22Rv1 (cell line): ENCODE results near the gene PACSIN3.

ENCODE experiments used
- H3K27ac ChIP-seq: fragments of 450-650 bp; 2 replicates; pipeline ENCODE4 v1.5.1; 2017
- CTCF ChIP-seq: fragments of 450-650 bp; IDR thresholded peaks from 2 replicates; pipeline ENCODE4 v1.5.1; 2017; ENCODE audit warnings: mild to moderate bottlenecking
- ZFX ChIP-seq: fragments of 450-650 bp; IDR thresholded peaks from 2 replicates; pipeline ENCODE4 v1.6.1; 2017; ENCODE audit warnings: antibody characterized with exemption, borderline replicate concordance

PACSIN3 gene

GRCh38 chr11:47163193-47163592 is 23.0 kb downstream of the PACSIN3 start:
- TF ChIP-seq CTCF (no peak), ZFX (no peak)
- peak overlapping the region; percentile 20; the same call in 1 of the 2 replicates for H3K27ac ChIP-seq

- TF ChIP-seq CTCF (no peak), ZFX (no peak)
- H3K27ac ChIP-seq = peak overlapping the region; percentile 20; the same call in 1 of the 2 replicates
Observed at GRCh38 chr11:47162426-47162825, 23.8 kb downstream of the PACSIN3 start.

- no peak for TF ChIP-seq ZFX
- no peak for TF ChIP-seq CTCF
- H3K27ac ChIP-seq = peak overlapping the region; percentile 20; the same call in 1 of the 2 replicates
Observed at GRCh38 chr11:47161890-47162289, 24.3 kb downstream of the PACSIN3 start.

GRCh38 chr11:47161134-47161854 is 24.9 kb downstream of the PACSIN3 start:
- 0 out of 2 replicates have a peak overlapping the region, but pooled peaks have one; percentile 8 for H3K27ac ChIP-seq

GRCh38 chr11:47160753-47161133 is 25.5 kb downstream of the PACSIN3 start:
- H3K27ac ChIP-seq = 0 out of 2 replicates have a peak overlapping the region, but pooled peaks have one; percentile 8
- TF ChIP-seq CTCF (no peak), ZFX (no peak)

More at GRCh38 chr11:47161134-47161854, 24.9 kb downstream of the PACSIN3 start:
- TF ChIP-seq ZFX = no peak
- peak; percentile 82 for TF ChIP-seq CTCF

- TF ChIP-seq ZFX = no peak
- no peak for TF ChIP-seq CTCF
- no peak overlapping the region for H3K27ac ChIP-seq
Observed at GRCh38 chr11:47158242-47158641, 28.0 kb downstream of the PACSIN3 start.

- no peak overlapping the region for H3K27ac ChIP-seq
- TF ChIP-seq CTCF (no peak), ZFX (no peak)
Observed at GRCh38 chr11:47157805-47158204, 28.4 kb downstream of the PACSIN3 start.
